ENCODE results near the gene ITPRID1. TPM values are rescaled to one million over a fixed set of nuclear protein-coding genes. Genes with fewer than 3 reads are reported as not detected.

Gene ITPRID1
- total RNA-seq, 2 experiments from 2014 or later = not detected

- H3K27ac Mint-ChIP-seq = no peak overlapping the region
- Histone ChIP-seq H3K4me1 (ENCODE audit: insufficient read depth, low read length) (no peaks in the 10 kb centered on the region), H3K4me3 (ENCODE audit: low read length) (no peak overlapping the region), H3K36me3 (ENCODE audit: insufficient read depth, low read length) (no peaks in the 10 kb centered on the region), H3K27me3 (ENCODE audit: control insufficient read depth in 1 of 2, insufficient read depth in 2 of 2, low read length in 2 of 2) (no peaks in the 10 kb centered on the region), H3K9me3 (ENCODE audit: control insufficient read depth in 1 of 2, insufficient read depth in 1 of 2, low read length in 2 of 2) (peaks cover 0 to 3% of the 10 kb centered on the region in 2 experiments), H3K27ac (ENCODE audit: low read depth in 1 of 2, low read length in 2 of 2) (no peak overlapping the region)
- peaks cover 2% of the 10 kb centered on the region for H3K9me3 Mint-ChIP-seq
- ATAC-seq (ENCODE audit: poor library complexity) (no peak), DNase-seq (no peak)
- TF ChIP-seq CTCF (IDR thresholded peaks at IDR 0.05) = no peak
- H3K27me3 Mint-ChIP-seq = no peaks in the 10 kb centered on the region
- ChIA-PET POLR2A (no interaction called here), CTCF (no interaction called here)
- H3K4me1 Mint-ChIP-seq (ENCODE audit: low read depth) = no peaks in the 10 kb centered on the region
- H3K4me3 Mint-ChIP-seq = no peak overlapping the region
- no peaks in the 10 kb centered on the region for H3K36me3 Mint-ChIP-seq (ENCODE audit: low read depth)
- intact Hi-C loops (cut with DNase I, micrococcal nuclease) = no loop called here
Measured at GRCh38 chr7:31490796-31491314, 23.0 kb upstream of the ITPRID1 start.

- Histone ChIP-seq H3K9me3 (ENCODE audit: control insufficient read depth in 1 of 2, insufficient read depth in 1 of 2, low read length in 2 of 2) (peaks cover 0 to 3% of the 10 kb centered on the region in 2 experiments), H3K4me1 (ENCODE audit: insufficient read depth, low read length) (no peaks in the 10 kb centered on the region), H3K27me3 (ENCODE audit: control insufficient read depth in 1 of 2, insufficient read depth in 2 of 2, low read length in 2 of 2) (no peaks in the 10 kb centered on the region), H3K4me3 (ENCODE audit: low read length) (no peak overlapping the region), H3K36me3 (ENCODE audit: insufficient read depth, low read length) (no peaks in the 10 kb centered on the region), H3K27ac (ENCODE audit: low read depth in 1 of 2, low read length in 2 of 2) (no peak overlapping the region)
- CTCF ChIA-PET = no interaction called here
- peaks cover 2% of the 10 kb centered on the region for H3K9me3 Mint-ChIP-seq
- TF ChIP-seq CTCF (IDR thresholded peaks at IDR 0.05) = no peak
- POLR2A ChIA-PET = no interaction called here
- no peaks in the 10 kb centered on the region for H3K4me1 Mint-ChIP-seq (ENCODE audit: low read depth)
- H3K27me3 Mint-ChIP-seq = no peaks in the 10 kb centered on the region
- ATAC-seq (ENCODE audit: poor library complexity) (no peak), DNase-seq (no peak)
- intact Hi-C loops (cut with DNase I, micrococcal nuclease) = no loop called here
- H3K27ac Mint-ChIP-seq = no peak overlapping the region
- no peaks in the 10 kb centered on the region for H3K36me3 Mint-ChIP-seq (ENCODE audit: low read depth)
- no peak overlapping the region for H3K4me3 Mint-ChIP-seq
Measured at GRCh38 chr7:31492086-31492485, 21.8 kb upstream of the ITPRID1 start.

GRCh38 chr7:31493714-31494181 is 20.1 kb upstream of the ITPRID1 start:
- Histone ChIP-seq H3K27ac (ENCODE audit: low read depth in 1 of 2, low read length in 2 of 2) (no peak overlapping the region), H3K9me3 (ENCODE audit: control insufficient read depth in 1 of 2, insufficient read depth in 1 of 2, low read length in 2 of 2) (peaks cover 0 to under 1% of the 10 kb centered on the region in 2 experiments), H3K4me3 (ENCODE audit: low read length) (no peak overlapping the region), H3K36me3 (ENCODE audit: insufficient read depth, low read length) (no peaks in the 10 kb centered on the region), H3K27me3 (ENCODE audit: control insufficient read depth in 1 of 2, insufficient read depth in 2 of 2, low read length in 2 of 2) (no peaks in the 10 kb centered on the region), H3K4me1 (ENCODE audit: insufficient read depth, low read length) (no peaks in the 10 kb centered on the region)
- no peak for TF ChIP-seq CTCF (IDR thresholded peaks at IDR 0.05)
- CTCF ChIA-PET = no interaction called here
- no peaks in the 10 kb centered on the region for H3K36me3 Mint-ChIP-seq (ENCODE audit: low read depth)
- ATAC-seq (ENCODE audit: poor library complexity) (no peak), DNase-seq (no peak)
- no peaks in the 10 kb centered on the region for H3K27me3 Mint-ChIP-seq
- H3K4me1 Mint-ChIP-seq (ENCODE audit: low read depth) = no peaks in the 10 kb centered on the region
- POLR2A ChIA-PET = no interaction called here
- H3K27ac Mint-ChIP-seq = no peak overlapping the region
- intact Hi-C loops (cut with DNase I, micrococcal nuclease) = no loop called here
- H3K4me3 Mint-ChIP-seq = no peak overlapping the region
- no peaks in the 10 kb centered on the region for H3K9me3 Mint-ChIP-seq

All from CD4-positive, alpha-beta T cell (primary cell).